Muscle of arm (tissue), 12 donors: Measurements from ENCODE around the gene PML. TPM values are rescaled to one million over a fixed set of nuclear protein-coding genes. Genes with fewer than 3 reads are reported as not detected.
"Not testable (repeated sequence)": the region's sequence is repeated elsewhere in the genome, so short reads cannot be mapped to it uniquely, and the experiment has no call there.

Experiments
- DNase-seq: peaks from one replicate; pipeline ENCODE4 v3.0.0-alpha.2; 2013
- polyA plus RNA-seq, 12 donors: library from polyadenylated mRNA; unstranded; fragments of 120-200 nt; gene quantifications; one replicate each; pipeline ENCODE4 v1.2.1, GENCODE V29; 2013; ENCODE audit not compliant: insufficient read length in 12 of 12

Gene PML
- polyA plus RNA-seq, 12 donors: 20.1 to 42.4 (median 28.7) TPM; not detected in 1

DNA sequence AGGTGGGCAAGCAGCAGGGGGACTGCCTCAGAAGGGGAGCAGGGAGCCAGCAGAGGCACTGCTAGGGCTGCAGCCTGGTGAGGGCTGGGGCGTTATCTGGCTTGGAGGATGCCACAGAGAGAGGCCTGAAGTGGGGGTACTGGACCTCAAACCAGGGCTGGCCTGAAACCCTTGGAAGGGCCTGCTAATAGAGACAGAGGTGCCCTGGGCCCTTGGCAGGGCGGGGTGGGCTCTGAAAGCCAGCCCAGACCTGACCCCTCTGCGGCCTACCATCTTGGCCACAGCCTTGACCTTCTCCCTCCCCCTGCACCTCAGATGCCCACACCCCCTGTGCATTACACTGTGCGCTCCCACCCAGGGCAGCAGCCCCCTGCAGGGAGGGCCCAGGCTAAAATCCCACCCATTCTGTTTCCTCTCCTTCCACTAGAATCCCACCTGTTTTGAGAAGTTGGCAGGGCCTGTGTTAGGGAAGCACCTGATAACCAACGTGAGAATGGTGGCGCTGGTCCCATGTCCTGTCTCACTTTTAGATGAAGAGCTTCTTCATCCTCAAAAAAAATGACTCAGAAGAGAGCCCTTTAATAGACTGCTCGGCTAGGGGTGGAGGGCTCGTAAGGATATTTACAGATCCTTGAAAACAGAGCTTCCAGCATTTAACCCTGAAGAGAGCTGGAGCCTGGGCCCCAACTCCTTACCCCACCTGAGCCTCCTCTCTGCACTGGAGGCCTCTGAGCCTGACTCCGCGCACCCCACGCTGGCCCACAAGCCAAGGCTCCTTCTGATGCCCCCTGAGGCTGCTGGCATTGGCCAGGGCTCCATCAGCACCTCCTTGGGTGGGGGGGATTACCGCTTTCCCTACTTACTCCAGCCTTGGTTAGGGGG, 38.4 kb upstream of the PML start:
- DNase-seq: no peak

DNA sequence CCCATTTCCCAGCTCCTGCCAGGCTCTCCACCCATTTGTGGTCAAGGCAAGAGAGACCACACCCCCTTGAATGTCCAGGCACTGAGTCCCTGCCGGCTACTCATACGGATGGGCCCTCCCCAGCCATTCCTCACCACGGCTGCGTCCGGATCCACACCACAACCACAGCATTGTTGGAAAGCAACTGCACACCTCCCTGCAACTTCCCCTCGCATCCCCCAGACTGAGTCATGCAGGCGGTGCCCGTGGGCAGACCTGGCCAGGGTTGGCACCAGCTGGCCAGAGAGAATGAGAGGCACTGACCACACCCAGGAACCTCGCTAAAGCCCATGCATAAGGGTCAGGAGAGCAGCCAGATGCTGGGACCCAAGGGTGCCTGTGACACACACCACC, 37.8 kb upstream of the PML start:
- no peak for DNase-seq

DNA sequence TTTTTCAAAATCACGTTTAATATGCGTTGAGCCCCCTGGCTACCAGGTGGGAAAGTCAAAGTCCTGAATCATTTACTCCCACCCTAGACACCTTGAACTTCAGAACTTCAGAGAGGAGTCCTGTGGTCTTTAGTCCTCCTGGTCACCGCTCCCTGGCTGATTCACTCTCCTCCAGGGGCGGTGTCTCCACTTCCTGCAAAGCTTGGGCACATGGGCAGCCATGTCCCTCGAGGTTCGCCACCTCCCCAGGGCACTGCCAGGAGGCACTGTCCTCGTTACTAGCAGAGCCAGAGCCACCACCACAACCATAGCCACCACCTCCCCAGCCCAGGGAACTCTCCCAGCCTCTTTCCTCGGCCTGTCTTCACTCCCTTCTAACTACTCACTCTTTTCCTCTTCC, 37.2 kb upstream of the PML start:
- DNase-seq: no peak

DNA sequence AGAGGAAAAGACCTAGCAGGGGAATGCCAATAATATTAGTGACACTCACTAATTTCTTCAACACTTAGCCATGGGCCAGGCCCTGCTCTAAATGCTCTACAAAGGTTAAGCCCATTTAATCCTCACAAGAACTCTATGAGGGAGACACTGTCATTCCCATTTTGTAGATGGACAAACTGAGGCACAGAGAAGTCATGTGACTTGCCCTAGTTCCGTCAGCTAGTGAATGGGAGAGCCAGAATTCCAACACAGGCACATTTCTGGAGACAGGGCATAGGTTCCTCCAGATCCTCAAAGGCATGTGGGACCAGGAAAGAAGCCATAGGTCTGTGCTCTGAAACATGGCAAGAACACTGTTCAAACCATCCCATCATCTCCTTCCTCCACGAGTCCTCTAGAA, 36.7 kb upstream of the PML start:
- DNase-seq: no peak

DNA sequence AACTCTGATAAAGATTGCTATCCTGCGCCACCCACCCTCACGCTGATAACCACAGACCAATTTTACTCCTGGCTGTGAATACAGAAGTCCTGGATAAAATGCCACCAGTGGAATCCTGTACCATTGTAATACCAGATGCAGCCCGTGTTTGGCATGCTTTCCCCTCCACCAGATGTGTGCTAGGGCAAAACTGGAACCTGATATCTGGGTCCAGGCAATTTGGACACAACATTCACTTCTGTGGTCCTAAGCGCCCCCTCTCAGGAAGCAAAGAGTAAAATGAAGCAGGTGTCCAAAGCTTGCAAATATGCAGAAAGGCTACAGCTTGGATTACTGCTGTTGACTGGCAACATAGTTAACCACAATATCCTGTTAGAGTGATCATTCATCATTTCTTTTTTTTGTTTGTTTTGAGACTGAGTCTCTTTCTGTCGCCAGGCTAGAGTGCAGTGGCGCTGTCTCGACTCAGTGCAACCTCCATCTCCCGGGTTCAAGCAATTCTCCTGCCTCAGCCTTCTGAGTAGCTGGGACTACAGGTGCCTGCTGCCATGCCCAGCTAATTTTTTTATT, 35.4 kb upstream of the PML start:
- no peak for DNase-seq

DNA sequence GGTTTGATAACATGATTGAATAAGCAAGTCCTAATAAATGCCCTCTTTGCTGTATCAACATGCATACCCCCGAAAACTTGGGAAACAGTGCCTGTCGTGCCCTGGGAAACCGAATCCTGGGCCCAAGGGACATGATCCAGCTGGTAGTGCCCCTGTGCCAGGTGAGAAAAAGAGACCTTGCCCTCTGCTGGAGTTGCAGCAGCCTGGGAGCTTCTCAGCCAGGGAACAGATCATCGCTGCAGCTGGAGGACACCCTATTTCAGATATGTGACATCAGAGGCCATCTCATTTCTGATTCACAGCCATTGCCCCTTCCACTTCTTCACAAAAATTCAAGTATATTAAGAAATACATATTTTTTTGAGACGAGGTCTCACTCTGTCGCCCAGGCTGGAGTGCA, 34.7 kb upstream of the PML start:
- no peak for DNase-seq

DNA sequence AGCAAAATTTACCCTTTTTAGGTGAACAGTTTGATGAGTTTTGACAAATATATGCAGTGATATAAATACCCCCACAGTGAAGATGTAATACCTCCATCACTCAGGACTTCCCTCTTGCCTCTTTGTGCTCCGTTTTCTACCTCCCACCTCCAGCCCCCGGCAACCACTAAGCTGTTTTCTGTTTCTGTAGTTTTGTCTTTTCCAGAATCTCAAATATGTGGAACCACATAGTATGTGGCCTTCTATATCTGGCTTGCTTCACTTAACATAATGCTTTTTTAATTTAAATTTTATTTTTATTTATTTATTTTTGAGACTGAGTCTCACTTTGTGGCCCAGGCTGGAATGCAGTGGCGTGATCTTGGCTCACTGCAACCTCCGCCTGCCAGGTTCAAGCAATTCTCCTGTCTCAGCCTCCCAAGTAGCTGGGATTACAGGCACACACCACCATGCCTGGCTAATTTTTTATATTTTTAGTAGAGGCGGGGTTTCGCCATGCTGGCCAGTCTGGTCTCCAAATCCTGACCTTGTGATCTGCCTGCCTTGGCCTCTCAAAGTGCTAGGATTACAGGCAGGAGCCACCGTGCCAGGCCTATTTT, 33.9 kb upstream of the PML start:
- not testable (repeated sequence) for DNase-seq

DNA sequence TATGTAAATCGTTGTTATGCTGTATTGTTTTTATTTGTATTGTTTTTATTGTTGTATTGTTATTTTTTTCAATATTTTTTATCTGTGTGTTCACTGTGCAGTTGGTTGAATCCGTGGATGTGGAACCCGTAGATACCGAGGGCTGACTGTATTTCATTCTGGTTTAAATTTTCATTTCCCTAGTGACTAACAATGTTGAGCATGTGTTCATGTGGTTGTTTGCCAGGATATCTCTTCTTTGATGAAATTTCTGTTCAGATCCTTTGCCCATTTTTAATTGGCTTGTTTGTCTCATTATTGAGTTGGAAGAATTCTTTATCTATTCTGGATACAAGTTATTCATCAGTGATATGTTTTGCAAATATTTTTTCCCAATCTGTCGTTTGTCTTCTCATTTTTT, 32.1 kb upstream of the PML start:
- DNase-seq: no peak

DNA sequence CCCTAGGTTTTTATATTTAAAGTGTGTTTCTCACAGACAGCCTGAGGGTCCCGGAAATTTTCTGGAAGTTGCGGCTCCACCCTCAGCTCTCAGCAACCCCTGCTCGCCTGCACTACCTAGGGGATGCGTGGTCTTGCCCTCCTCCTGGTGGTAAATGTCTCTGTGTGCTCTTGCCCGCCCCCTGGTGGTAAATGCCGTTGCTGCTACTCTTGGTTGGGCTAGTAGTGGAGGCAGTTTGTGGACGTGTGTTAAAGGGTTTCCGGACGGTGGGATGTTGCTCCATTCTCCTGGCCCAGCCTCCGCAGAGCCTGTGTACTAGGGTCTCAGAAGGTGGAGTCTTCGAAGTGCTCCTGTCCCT, 29.8 kb upstream of the PML start:
- no peak for DNase-seq

DNA sequence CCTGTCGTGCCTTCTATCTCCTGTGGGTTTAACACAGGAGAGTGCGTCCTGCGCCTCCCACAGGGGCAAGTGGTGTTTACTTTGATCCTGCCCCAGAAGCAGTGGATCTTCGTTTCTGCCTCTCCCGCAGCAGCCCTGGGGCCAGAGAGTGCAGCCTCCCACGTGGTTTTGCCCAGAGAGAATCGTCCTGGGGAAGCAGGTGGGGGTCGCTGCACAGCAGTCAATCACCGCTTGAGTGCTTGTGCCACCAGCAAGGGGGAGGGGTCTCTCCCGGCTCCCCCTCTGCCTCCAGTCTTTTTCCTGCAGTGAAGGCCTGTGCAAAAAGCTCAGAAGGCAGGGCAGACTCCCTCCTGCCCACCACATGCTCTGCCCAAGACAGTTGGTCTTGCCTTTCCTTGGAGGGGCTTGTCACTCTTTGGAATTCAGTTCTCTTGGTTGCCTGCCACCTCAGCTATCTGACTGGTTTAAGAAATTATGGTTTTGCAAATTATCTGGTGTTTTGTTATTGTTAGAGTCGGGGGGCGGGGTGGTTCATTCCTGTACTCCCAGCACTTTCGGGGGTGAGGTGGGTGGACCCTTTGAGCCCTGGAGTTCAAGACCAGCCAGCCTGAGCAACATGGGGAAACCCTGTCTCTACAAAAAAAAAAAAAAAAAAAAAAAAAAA, 29.3 kb upstream of the PML start:
- DNase-seq: no peak

DNA sequence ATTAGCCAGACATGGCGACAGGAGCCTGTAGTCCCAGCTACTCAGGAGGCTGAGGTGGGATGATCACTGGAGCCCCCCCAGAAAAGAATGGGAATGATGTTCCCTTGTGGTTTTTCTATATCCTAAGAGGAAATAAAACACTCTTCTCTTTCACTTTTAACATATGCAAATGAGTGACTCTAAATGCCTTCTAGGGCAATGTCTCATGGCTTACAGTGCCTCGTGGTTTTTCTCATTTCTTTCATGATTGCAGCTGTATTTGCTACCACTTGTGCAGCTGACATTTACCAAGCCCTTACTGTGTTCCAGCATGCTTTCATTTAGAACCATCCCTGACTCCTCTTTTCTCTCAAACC, 28.8 kb upstream of the PML start:
- no peak for DNase-seq

DNA sequence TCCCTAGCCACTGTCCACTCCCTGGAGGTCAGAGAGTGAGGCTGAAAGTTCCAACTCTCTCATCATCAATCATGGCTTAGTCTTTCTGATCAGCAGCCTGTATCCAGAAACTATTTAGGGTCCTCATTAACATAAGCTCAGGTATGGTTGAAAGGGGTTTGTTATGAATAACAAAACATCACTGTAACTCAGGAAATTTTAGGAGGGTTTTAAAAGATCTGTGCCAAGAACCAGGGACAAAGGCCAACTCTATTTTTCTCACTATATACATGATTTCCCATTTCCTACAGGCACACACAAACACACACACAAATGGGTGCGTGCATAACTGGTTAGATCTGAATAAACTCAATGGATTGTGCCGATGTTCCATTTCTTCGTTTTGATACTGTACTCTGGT, 26.1 kb upstream of the PML start:
- no peak for DNase-seq

DNA sequence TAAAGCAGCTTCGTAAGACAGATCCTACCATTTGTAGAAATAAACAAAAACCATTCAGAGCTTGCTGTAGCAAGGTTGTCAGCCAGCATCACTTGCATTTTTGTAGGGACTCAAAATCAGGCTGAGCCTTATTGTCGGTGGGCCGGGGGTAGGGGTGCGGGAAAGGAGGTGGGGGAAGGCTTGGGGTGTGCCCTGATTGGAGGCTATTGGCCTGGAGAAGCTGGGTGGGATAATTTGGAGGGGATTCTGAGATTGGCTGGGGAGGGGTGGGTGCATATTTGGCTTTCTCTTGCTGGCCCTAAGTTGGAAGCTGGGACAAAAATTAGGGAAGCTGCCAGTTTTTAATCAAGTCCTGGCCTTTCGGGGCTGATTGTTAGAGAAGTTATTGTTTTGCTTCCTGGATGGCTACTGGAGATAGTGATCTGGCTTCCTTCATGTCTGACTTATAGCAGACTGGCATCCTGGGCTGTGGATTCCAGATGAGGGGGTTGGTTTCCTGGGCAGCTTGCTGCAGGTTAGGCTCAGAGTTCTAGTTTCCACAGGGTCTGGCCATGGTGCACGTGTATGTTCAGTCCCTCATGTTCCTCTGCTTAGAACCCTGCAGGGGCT, 25.3 kb upstream of the PML start:
- no peak for DNase-seq

DNA sequence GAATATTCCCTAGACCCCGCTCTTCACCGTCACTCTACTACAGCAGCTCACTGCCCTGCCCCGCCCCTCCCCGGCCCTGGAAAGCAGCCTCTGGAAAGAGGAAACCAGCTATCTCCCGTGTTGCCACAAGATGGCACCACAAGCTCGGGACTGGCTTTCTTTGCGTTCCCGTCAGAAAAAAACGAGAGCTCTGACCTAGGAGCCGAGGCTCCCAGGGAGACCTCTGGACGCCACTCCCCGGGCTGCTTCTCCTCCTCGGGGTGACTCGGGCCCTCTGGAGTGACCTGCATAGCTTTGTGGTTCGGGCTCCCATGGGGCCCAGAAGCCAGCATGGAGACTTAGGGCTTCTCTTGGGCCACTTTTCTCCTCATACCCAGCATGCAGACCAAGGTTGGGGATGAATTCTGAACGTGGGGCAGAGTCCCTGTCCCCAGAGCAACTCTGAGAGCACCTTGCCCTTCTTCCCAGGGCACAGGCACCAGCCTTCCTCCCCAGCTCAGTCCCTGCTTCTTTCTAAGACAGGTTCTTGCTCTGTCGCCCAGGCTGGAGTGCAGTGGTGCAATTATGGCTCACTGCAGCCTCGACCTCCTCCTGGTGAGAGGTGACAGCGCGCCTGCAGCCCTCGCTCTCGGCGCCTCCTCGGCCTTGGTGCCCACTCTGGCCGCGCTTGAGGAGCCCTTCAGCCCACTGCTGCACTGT, 21.4 kb upstream of the PML start:
- DNase-seq: peak; percentile 90

DNA sequence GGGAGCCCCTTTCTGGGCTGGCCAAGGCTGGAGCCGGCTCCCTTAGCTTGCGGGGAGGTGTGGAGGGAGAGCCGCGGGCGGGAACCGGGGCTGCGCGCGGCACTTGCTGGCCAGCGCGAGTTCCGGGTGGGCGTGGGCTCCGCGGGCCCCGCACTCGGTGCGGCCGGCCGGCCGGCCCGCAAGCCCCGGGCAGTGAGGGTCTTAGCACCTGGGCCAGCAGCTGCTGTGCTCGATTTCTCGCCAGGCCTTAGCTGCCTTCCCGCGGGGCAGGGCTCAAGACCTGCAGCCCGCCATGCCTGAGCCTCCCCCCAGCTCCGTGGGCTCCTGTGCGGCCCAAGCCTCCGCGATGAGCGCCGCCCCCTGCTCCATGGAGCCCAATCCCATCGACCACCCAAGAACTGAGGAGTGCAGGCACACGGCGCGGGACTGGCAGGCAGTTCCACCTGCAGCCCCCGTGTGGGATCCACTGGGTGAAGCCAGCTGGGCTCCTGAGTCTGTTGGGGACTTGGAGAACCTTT, 20.8 kb upstream of the PML start:
- DNase-seq: not testable (repeated sequence)

DNA sequence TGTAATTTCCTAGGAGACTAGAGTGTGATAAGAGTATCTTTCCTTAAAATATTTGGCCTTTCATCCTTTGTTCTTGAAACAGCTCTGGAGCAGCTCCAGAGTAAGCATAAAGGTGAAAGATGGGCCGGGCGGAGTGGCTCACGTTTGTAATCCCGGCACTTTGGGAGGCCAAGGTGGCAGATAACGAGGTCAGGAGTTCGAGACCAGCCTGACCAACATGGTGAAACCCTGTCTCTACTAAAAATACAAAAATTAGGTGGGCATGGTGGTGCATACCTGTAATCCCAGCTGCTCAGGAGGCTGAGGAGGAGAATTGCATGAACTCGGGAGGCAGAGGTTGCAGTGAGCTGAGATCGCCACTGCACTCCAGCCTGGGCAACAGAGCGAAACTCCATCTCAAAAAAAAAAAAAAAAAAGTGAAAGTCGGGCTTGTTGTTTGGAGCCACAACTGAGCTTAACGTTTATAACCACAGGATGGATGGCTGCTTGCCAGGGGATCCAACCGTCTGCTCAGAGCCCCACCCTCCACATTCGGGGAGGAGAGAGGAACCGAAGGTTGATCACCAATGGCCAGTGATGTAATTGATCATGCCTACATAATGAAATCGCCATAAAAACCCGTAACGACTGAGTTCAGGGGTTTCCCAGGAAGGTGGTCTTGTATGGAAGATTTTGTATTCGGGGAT, 18.9 kb upstream of the PML start:
- DNase-seq: not testable (repeated sequence)

DNA sequence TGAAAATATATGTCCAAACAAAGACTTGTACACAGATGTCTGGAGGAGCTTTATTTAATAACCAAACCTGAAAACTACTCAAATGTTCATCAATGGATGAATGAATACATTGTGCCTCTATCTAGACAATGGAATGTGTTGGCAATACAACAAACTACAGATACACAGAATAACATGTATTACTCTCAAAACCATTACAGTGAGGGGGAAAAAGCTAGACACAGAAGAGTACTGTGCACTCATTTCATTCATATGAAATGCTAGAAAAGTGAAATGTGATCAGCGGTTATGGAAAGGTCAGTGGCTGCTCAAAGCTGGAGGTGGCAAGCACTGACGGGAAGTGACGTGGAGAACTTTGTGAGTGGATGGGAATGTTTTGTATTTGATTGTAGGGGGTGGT, 15.6 kb upstream of the PML start:
- no peak for DNase-seq

DNA sequence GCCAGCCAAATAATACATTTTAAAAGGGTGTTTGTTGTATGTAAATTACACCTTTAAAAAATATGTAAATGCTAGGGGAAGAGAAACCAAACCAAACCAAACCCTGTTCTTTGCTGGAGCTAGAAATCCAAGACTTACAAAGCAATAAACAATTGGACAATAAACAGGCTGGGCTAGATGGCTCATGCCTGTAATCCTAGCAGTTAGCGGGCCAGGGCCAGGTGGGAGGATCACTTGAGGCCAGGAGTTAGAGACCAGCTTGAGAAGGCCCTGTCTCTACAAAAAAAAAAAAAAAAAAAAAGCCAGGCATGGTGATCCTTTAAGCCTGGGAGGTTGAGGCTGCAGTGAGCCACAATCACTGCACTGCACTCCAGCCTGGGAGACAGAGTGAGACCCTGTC, 14.9 kb upstream of the PML start:
- no peak for DNase-seq

DNA sequence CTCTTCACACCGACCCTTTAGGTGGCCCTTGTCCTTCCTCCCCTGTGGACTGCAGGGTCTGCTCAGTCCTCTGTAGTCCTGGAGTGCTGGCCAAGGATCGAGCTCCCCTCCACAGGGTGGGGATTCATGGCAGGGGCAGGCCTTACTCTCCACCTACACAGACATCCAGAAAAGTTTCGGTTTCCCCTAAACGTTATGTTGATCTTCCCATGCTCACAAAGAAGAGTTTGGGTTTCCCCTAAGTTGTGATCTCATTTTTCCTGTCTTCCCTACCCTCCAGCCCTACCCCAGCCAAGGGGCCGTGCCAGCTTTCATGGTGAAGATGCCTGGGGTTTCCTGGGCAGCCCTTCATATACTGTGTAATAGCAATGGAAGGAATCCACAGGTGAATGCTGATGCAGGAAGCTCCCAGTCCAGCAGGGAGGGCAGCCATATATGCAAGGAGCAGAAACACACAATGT, 12.7 kb upstream of the PML start:
- no peak for DNase-seq

DNA sequence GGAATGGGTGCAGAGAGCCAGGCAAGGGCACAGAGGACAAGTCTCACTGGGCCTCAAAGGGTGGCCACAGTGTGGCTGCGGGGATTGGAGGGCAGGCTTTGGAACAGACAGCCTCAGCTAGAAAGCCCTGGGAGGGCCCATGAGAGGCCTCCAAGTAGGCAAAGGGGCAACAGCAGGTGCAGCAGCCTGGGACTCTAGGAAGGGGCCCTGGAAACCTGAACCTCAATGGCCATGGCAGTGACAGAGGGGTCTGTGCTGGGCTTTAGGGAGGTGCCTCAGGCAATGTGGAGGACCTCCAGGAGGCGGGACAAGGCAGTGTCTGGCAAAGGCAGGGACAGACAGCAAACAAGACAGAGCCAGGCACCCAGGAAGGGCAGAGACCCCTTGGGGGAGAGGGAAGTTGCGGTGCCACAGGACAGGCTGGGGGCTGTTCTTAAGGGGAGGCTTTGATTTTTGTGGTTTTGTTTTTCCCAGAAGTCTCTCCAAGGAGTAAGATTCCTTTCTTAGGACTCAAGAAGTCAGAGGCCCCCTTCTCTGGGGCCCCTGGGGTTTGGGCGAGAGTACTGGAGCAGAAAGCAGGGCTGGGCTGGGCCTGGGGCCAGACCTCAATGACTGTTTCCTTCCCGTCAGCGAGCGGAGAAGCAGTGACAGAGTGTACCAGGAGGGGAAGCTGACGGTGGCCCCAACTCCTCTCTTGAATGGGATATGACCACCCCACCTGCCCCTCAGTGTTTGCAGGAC, 12.1 kb upstream of the PML start:
- DNase-seq: peak; percentile 84
